Subcutaneous preadipocyte (primary cell): ENCODE measurements around the gene COA7. TPM values are rescaled to one million over a fixed set of nuclear protein-coding genes. Genes with fewer than 3 reads are reported as not detected.

ENCODE experiments used
- small RNA-seq: library from RNA; depleted of rRNA; stranded (forward); fragments of <200 nt; gene quantifications from one replicate; pipeline ENCODE3, GENCODE V24; 2012
- total RNA-seq: library from RNA; depleted of rRNA; stranded (reverse); fragments of >200 nt; gene quantifications from 2 replicates; pipeline ENCODE4 v1.2.3, GENCODE V29; 2012

COA7 gene
- total RNA-seq = 14.7 and 23.7 TPM in 2 replicates

DNA sequence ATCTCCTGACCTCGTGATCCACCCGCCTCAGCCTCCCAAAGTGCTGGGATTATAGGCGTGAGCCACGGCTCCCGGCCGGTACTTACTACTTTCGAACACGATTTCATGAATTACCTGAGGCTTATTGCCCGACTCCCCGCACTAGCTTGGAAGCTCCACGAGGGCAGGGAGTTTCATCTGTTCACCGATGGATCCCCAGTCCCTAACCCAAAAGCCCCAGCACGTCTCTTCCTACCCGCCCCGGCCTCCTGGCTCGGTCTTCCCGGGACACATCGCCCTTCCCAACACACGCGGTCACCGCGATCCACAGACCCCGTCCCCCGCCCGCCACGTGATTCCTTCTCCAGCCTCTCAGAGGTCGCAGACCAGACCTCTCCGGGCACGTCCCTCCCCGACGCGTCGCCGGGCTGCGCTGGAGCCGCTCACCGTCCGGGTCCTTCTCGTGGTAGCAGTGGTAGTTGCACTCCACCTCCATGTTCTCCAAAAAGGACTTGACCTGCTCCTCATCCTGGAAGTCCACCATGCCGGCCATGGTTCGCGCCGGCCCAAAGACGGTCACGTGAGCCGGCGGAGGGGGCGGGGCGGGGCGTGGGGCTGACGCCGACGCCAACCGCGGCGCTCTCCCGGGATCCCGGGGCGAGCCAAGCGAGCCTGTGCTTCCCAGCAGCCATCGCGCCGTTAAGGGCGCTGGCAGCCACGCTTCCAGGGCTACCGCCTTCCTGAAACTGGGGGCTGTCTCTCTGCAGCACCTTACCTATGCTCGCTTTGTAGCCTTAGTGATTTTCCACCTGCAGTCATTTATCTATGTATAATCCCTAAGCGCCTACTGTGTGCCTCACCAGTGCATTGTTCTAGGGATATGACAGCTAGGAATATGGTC is at the start of gene COA7:
Gene COA7, minus strand, starts transcription at position 553 of the 880 bp plus-strand sequence. Its CDS starts 21 bp downstream, at position 532.

DNA sequence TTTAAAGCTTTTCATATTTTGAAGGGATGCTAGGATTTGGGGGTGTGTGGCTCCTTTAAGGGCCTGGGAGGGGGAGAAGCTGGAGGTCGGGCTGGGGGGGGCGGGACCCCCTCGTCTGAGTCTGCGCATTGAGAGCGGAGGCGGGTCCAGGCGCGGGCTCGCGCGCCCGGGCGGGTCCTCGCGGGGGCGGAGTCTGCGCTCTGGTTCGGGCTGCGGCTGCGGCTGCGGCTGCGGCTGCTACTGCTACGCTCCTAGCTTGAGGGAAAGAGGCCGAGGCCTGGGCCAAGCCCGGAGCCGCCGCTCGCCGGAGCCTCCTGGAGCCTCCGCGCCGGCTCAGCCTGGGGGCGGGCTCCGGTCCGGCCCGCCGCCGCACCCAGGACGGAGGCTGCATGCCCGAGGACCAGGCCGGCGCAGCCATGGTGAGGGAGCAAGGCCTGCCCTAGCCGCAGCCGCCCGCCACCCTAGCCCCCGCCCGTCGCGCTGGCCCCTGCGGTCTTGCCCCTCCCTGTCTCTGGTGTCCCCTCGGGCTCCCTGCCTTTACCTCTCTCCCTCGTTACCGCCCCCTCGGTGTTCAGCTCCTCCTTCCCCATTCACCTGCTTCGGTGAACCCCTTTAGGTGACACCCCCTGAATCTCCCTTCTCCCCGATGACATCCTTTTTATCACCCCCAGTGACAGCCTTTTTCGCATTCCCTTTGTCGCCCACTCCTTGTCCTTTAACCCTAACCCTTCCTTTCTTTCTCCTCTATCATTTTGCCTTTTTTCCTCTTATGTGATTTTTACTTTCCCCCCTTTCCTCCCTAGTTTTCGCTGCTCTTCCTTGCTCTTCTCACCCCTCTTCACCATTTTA is 28.3 kb upstream of the COA7 start, which contains the start of gene ZYG11B:
Gene ZYG11B, plus strand, starts transcription at position 189 of the 849 bp plus-strand sequence. Its CDS starts 201 bp downstream, at position 390.

Small RNA genes within 50 kb of the gene (small RNA-seq; reads per million reads assigned to genes)
- gene RN7SL62P = not detected

Other genes starting within 250 kb of the COA7 start
- 27.6 and 28.0 TPM in 2 replicates for gene TUT4, start 145.3 kb downstream of the COA7 start, total RNA-seq
- 16.4 and 36.4 TPM in 2 replicates for gene GPX7, start 96.0 kb downstream of the COA7 start, total RNA-seq
- not detected in 2 replicates for gene SHISAL2A, start 65.2 kb downstream of the COA7 start, total RNA-seq
- 34.5 and 43.4 TPM in 2 replicates for gene ZYG11B, start 28.1 kb upstream of the COA7 start, total RNA-seq
- 0.37 and 0.78 TPM in 2 replicates for gene ZYG11A, start 144.4 kb upstream of the COA7 start, total RNA-seq
- 13.5 and 14.0 TPM in 2 replicates for gene ECHDC2, start 223.4 kb upstream of the COA7 start, total RNA-seq
- gene SCP2, start 228.9 kb upstream of the COA7 start, total RNA-seq = 64.5 and 87.8 TPM in 2 replicates